GM18498 (cell line): ENCODE measurements around the gene IL4I1.

Experiments
- ATAC-seq: cut with Tn5 transposase; IDR thresholded peaks from one replicate; pipeline ENCODE4 v1.9.1; 2021; ENCODE audit warnings: mild to moderate bottlenecking, moderate library complexity; ENCODE audit not compliant: unreplicated experiment

Gene IL4I1

DNA sequence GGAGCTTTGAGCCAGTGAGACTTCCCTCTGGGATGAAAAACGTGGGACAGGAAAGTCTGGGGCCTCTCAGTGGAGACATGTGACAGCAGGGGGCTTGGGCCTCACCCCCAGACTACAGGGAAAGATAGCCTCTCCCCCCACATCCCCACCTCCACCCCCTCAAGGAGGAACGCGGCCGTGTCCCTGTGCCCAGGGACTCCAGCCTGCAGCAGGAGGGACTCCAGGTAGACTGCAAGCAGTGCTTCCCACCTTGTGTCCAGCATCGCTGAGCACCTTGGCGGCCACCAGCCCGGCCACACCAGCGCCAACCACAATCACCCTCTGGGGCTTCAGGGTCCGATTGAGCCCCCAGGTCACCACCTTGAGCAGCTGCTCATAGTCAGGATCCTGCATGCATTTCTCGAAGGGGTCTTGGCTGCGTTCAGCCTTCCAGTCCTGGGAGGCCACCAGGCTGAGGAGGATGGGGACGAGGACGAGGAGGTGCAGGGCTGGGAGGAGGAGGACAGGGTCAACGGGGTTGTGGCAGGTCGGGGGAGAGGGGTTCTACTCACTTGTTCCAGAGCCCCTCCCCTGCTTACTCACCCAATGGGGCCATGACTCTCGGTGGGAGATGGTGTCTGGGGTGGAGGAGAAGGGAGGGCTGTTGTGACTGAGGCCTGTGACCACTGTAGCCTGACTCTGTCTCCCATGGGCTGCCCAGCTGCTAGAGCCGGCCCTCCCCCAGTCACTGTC, 955 bp downstream of the IL4I1 start:
- ATAC-seq, result no peak

DNA sequence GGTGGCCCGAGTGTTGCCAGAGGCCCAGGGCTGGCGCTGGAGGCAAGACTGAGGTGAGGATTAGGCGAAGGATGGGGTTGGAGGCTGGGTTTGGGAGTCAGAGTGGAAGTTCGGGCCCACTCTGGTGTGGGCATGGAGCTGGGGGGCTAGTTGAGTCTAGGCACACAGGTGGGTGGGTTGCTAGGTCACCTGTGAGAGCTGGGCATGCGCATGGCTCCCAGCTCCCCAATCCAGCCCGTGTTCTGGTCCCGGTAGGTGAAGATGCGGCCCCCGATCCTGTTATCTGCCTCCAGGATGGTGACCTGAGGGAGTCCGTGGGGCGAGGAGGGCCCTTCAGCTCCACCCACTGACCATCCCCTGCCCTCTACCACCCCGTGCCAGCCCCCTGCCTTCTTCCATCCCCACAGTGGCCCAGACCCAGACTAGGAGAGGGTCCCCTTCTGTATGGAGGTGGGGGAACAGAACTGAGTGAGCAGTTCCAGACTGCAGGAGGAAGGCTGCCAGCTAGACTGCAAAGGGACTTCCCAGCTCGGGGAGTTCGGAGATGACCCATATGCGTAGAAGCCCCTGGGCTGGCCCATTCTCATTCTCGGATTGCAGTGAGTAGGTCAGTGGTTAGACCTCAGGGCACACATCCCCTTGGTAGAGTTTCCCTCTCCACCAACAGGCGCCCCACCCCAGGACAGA, 1.7 kb downstream of the IL4I1 start:
- no peak for ATAC-seq

DNA sequence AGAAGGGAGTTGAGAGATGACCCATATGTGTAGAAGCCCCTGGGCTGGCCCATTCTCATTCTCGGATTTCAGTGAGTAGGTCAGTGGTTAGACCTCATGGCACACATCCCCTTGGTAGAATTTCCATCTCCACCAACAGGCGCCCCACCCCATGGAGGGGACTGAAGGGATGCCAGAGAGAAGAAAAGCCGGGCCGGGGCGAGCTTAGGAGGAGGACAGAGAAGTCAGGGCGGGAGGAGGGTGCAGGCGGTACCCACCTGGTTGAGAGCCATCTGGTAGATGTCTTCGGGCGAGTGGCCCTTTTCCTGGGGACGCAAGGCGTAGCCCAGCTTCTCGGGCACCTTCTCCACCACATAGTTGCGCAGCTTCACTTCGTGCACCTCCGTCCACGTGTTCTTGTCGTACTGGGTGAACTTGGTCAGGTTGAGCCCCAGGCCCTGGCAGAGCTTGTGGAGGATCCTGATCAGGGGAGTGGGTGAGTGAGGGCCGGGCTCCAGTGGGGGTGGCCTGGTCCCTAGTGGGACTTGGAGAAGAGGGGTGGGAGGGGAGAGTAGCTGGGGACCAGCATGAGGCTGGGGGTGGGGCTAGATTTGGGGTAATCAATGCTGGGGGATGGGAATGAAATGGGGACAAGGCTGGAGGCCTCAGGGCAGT, 2.5 kb downstream of the IL4I1 start:
- no peak for ATAC-seq

DNA sequence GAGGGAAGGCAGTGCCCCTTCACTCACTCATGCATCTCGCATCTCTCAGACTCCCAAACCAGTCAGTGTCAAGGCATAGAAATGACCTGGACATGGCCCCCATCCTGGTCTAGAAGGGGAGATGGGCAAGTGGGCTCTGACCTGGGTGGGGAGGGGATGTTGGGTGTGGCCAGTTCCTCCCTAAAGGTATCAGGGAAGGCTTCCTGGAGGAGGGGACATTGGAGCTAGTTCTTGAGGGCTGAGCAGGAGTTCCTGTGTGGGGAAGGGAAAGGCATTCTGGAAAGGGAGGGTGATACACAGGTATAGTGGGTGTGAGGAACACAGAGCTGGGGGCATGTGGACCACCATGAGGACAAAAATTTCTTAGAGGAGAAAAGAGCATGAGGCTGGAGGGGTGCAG, 4.0 kb downstream of the IL4I1 start:
- ATAC-seq, result no peak

DNA sequence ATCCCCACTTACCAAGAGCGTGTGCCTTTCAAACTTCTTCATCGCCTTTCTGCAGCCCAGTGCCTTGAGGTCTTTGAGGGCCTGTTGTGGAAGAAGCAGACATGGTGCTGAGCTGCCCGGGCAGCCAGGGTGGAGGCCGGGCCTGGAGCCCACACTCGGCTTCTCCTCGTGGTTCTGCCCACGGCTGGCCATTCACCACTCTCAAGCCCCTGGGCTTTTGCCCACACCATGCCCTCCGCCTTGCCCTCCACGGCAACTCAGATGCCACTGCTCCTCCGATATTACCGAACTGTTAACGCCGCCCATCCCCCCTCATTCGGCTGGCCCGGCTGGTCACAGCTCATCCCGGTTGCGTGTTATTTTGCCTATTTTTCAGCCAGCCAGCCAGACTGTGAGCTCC, 5.3 kb downstream of the IL4I1 start:
- ATAC-seq, result no peak

DNA sequence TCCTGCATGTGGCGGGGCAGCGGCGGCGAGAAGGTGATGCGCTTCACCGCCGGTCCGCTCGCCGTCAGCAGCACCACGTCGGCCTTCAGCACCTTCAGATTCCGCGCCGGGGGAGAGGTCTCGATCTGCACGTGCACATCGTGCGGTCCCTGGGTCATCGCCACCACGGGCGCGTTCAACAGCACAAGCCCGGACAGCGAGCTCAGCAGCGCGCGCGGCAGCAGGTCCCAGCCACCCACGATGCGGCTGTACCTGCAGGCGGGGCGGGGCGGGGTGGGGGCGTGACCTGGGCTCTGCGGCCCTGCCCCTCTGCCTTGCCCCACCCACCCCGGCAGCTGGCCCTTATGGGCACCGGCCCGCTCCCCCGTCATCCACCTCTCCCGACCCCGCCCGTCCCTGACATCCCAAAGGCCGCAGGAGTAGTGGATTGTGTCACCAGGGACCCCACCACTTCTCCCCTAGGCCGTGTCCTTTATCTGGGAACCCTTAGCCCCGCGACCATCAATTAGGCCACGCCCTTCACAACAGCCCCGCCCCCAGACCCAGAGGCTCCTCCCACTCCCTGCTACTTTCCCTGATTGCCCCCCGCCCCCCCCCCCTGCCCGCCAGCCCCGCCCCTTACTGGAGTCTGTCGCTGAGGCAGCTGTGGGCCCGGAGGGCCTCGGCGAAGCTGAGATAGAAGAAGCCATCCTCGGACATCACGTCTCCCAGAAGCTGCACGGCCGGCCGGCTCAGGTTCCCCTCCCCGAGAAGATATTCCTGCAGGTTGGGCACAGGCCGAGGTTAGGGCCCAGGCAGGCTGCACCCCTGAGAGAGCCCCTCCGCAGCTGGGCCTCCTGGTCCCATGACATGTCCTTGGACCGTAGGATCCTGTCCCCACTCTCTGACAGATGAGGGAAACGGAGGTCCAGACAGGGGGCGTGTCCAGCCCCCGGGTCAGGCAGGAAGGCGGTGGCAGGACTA, 6.1 kb downstream of the IL4I1 start:
- ATAC-seq, result no peak

DNA sequence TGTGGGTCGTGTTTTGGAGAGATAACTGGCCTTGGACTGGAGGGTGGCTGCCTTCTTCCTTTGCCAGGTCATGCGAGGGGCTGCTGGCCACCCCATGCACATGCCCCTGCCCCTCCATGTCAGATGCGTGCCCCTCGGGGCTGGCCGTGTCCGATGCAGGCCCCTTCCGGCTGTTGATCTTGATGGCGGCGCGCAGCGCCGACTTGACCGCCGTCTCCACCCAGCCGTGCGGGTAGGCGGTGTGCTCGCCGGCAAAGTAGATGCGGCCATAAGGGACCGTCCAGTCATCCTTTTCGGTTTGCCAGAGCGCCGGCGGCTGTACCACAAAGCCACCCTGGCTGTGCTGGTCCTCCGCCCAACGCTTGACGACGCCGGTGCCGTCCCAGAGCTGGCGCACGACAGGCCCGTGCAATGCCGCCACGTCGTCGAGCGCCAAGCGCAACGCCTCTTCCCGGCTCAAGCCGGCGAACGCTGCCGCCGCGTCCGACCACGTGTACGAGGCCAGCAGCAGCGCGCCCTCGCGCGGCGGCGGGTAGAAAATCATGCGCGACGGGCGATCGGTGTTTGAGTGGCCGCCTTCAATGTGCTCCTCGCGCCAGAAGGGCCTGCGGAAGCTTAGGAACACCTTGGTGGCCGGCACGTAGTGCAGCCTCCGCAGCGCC, 6.9 kb downstream of the IL4I1 start:
- no peak for ATAC-seq

DNA sequence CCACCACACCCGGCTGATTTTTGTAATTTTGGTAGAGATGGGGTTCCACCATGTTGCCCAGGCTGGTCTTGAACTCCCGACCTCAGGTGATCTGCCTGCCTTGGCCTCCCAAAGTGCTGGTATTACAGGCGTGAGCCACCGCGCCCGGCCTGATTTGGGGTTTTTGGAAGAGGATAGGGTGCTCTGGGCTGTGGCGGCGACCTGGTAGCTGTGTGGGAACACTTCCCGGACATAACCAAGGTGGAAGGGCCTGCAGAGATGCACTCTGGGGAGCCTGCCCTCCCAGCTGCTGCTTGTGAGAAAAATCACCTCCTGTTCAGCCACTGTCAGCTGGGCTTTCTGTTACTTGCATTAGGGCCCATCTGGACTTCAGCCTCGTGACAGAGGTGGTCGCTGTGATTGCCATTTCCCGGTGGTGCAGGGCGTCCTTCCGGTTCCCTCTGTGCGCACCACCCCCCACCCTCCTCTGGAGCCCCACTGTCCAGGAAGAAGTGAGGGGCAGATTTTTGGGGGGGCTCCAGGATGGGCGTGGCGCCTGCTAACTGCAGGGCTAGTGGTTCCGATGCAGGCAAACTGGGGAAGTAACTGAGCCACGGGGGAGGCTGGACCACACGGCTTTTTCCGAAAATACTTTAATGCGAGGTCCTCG, 7.5 kb downstream of the IL4I1 start:
- ATAC-seq, result no peak

DNA sequence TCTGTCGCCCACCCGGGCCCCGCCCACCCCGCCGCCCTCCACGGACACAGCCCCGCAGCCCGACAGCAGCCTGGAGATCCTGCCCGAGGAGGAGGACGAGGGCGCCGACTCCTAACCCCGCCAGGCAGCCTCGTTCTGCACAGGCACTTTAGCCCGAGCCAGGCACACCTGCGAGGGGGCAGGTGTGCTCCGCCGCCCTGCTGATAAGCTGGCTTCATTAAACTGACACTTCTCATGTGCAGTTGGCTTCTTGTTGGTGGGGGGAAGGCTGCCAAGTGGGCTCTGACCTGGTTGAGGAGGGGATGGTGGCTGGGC, 8.2 kb downstream of the IL4I1 start:
- ATAC-seq, result no peak

DNA sequence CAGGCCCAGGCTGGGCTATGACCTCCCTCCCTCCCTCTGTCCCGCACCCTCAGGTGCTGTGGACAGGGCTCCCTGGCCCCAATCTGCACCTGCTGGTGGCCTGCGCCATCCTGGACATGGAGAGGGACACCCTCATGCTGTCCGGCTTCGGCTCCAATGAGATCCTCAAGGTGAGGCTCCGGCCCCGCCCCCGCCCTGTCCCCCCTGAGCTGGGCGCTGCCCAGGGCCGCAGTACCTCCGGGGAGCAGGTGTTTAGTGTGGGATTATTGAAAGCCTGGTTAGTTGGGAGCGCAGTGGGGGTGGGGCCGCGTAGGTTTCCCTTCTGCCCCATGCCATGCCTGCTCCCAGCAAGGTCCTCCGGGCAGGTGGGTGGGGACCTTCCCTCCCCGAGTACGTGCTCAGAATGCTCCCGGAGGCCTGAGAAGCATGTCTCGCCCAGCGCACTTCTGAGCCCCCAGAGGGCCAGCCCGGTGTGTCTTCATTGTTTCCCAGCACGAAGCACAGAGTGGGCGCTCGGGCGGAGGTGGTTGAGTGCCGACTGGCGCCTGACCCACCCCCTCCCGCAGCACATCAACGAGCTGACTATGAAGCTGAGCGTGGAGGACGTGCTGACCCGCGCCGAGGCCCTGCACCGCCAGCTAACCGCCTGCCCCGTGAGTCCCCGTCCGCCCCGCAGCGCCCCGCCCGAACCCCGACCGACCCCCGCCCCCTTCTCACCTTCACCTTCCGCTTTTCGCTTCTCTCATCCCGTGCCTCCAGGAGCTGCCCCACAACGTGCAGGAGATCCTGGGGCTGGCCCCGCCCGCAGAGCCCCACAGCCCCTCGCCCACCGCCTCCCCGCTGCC, 8.8 kb downstream of the IL4I1 start:
- ATAC-seq, result no peak

DNA sequence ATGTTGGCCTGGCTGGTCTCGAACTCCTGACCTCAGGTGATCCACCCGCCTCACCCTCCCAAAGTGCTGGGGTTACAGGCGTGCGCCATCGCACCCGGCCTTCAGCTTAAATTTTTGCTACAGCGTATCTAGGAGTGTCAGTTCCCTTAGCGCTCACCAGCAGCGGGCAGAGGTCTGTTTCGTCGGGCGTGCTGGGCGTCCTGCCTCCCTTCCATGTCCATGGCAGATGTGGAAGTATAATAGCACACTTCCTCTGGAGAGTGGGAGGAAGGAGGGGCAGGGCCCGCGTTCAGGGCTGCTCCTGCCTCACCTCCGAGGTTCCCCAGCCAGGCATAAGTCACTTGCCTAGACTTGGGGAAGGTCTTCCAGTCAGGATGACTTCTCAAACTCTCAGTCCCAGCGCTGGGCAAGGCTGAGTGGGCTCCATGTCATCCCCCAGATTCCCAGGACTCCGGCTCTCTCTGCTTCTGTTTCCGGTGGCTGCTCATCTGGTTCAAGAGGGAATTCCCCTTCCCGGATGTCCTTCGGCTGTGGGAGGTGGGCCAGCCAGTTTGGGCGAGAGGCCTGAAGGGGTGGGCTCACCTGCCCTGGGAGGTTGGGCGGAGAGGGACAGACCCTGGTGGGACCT, 9.5 kb downstream of the IL4I1 start:
- no peak for ATAC-seq

DNA sequence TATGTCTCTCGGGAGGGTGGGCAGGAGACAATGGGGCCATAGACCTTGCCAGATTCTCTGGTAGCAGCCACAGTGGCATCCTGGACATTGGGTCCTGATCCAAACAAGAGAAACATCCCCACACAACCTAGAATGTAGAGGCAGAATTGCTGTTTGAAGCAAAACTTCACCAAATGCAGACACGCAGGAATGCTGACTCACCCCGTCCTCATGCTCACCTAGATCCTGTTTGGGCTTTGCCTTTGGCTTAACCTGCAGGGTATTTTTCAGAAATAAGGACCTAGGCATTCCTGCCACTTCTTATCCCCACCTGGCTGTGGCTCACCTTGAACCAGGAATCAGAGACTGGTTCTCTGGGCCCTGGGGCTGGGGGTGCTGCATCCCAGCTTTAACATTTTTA, 11.9 kb downstream of the IL4I1 start:
- no peak for ATAC-seq

DNA sequence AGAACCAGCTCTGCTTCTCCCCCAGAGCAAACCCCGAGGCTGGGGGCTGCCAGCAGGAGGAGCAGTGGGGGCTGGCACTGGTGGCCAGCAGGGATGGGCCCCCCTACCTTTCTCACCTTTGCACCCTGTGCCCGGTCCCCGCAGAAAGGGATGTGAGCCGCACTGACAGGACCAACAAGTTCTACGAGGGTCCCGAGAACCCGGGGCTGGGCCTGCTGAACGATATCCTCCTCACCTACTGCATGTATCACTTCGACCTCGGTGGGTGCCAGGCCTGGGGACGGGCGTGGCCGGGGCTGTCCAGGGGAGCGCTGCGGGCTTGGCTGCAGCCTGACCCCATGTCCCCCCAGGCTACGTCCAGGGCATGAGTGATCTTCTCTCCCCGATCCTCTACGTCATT, 12.6 kb downstream of the IL4I1 start:
- no peak for ATAC-seq

DNA sequence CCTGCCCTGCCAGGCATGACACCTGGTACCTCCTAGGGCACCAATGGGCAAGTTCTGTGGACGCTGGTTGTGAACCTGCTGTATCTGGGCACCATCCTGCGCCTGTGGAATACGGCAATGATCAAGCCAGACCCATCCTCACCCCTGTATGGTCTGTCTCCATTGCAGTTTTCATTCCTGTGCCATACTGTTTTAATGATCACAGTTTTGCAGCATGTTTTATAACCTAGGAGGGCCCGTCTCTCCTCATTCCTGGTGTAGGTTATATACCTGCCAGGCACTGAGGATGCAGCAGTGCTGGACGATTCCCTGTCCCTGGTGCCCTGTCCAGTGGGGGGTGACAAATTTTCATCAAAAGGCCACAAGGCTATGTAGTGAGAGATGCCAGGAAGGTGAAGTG, 13.6 kb downstream of the IL4I1 start:
- no peak for ATAC-seq

DNA sequence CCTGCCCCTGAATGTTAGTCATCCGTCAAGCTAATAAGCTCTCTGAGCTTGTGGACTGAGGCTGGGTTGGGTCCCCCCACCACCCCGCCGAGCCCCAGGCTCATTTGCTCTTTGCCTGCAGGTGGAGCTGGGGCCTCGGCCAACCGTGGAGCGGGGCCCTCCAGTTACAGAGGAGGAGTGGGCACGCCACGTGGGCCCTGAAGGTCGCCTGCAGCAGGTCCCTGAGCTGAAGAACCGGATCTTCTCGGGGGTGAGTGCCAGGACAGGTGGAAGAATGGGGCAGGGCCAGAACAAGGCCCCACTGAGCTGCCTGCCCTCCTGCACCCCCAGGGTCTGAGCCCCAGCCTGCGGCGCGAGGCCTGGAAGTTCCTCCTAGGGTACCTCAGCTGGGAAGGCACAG, 14.0 kb downstream of the IL4I1 start:
- ATAC-seq, result no peak

DNA sequence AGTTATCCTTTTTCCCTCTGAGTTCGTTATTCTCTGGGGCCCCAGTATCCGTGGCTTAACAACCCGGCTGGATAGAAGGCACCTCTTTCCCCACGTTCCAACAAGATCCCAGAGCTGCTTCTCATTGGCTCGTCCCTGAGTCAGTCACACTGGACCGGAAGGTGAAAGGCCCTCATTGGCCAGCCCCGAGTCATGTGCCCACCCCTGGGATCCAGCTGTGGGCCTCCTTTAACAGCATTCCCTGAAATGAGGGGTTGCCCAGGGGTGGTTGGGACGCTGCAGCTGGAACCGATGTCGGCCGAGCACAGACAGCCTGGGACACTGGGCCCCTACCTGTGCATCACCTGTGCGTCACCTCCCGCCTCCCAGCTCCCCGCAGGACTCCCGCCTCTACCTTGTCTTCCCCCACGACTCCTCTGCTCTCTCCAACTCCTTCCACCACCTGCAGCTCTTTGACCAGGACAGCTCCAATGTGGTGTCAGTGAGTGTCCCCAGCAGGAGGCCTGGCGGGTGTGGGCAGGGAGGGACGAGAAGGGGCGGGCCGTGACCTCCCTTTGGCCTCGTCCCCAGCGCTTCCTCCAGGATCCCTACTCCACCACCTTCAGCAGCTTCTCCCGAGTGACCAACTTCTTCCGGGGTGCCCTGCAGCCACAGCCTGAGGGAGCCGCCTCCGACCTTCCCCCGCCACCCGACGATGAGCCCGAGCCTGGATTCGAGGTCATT, 14.9 kb downstream of the IL4I1 start:
- no peak for ATAC-seq

DNA sequence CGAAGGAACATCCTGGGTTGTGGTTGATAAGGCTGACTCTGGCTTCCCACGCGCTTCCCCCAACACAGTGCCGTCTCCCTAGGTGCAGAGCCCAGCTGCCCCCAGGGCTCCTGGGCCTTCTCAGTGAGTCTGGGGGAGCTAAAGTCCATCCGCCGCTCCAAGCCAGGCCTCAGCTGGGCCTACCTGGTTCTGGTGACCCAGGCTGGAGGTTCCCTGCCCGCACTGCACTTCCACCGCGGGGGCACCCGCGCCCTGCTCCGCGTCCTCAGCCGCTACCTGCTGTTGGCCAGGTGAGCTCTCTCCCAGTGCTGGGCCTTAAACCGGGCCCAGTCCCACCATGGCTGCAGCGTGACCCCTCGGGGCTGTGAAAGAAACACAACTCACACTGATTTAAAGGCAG, 15.5 kb downstream of the IL4I1 start:
- ATAC-seq, result no peak

DNA sequence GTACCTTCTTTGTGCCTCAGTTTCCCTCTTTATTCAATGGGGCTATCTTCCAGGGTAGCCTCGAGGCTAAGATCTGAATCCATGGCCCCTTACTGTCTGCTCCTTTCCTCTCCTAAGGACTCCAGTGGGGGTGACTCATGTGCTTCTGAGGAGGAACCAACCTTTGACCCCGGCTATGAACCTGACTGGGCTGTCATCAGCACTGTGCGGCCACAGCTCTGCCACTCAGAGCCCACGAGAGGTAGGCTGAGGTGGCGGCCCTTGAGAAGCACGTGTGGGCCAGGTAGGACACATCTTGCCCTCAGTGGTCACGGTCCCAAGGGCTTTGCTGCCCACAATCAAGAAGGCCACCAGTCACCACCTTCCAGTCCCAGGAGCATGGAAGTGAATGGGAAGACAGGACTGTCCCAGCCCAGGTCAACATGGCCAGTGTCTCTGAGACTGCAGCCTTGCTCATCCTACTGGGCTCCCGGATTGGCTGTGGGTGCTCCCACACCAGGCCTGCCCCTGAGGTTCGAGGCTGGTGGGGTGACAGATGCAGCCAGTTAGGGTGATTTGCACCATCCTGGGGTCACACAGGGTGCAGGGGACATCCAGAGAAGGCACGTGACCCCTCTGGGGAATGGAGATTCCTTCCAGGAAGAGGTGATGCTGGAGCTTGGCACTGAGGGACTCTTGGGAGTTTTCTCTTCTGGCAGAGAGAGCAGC, 16.4 kb downstream of the IL4I1 start:
- no peak for ATAC-seq
